ENCODE measurements around the gene GLB1L. TPM values are rescaled to one million over a fixed set of nuclear protein-coding genes. Genes with fewer than 3 reads are reported as not detected.

GLB1L gene
- total RNA-seq (2012; rRNA removed), result 6.6 and 11.4 TPM in 2 replicates

- Histone ChIP-seq H3K27me3 (ENCODE audit: control insufficient read depth, insufficient read depth, low read length) (no peaks in the 10 kb centered on the region), H3K4me3 (ENCODE audit: low read length) (peak within 1 kb of the TSS; percentile 92), H3K9ac (ENCODE audit: low read depth, low read length) (peak within 1 kb of the TSS; percentile 99), H3K9me3 (replicated peaks; ENCODE audit: low read length) (no peaks in the 10 kb centered on the region), H3K36me3 (ENCODE audit: insufficient read depth, low read length) (peaks cover 18% of the 10 kb centered on the region), H3K4me2 (ENCODE audit: low read length) (peak within 1 kb of the TSS; percentile 93), H3K4me1 (ENCODE audit: control insufficient read depth, insufficient read depth, low read length) (peaks cover 43% of the 10 kb centered on the region)
These were observed at the start of gene GLB1L, which contains the start of gene STK16 for GRCh38 chr2:219245148-219245898. Gene GLB1L, minus strand, starts transcription at chr2:219245444. Its CDS starts 1,871 bp downstream, at chr2:219243573. Gene STK16, plus strand, starts transcription at chr2:219245479. Its CDS starts 521 bp downstream, at chr2:219246000.

DNA sequence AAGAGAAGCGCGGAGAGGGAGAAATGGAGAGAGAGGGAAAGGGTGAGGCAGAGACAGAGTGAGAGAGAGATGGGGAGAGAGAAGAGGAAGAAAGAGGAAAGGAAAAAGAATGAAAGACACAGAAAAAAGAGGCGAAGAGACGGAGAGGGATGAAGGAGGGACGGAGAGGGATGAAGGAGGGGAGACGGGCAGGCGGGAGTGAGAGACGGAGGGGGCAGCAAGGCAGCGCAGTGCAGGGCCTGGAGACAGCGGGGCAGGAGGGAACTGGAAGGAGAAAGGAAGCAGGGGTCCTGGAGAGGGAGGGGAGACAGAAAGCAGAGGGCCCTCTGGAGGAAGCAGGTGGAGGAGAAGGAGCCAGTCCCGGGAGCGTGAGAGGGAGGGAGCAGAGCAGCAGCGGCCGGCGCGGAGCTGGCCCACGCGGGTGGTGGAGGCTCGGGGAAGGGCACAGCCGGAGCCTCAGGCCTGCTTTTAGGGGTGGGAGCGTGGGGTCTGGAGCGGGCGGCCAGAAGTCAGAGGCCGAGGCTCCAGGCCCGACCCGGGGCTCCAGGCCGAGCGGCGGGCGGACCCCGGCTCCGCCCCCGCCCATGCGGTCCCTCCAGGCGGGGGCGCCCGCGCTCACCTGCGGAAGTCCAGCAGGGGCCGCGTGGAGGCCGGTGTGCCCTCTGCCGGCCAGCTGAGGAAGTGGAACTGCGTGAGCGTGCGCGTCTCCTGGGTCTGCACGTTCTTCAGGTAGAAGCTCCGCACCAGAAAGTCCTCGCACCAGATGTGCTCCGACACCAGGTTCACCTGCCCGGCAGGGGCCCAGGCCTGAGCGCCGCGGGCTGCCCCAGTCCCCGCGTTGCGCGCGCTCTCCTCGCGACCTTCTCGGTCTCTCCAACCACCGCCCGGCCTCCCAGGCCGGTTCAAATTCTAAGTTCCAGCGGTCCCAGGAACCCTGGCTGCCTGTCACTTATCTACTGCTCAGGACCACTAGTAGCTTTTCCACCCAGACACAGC, 49.4 kb upstream of the GLB1L start:
- peaks cover 8% of the 10 kb centered on the region for H3K27me3 ChIP-seq (ENCODE audit: control insufficient read depth, insufficient read depth, low read length)
- H3K4me2 ChIP-seq (ENCODE audit: low read length), result peak overlapping the region; percentile 96
- H3K4me1 ChIP-seq (ENCODE audit: control insufficient read depth, insufficient read depth, low read length), result peaks cover 14% of the 10 kb centered on the region
- H3K9ac ChIP-seq (ENCODE audit: low read depth, low read length), result peak overlapping the region; percentile 74
- H3K9me3 ChIP-seq (replicated peaks; ENCODE audit: low read length), result no peaks in the 10 kb centered on the region
- H3K36me3 ChIP-seq (ENCODE audit: insufficient read depth, low read length), result no peaks in the 10 kb centered on the region
- peak overlapping the region; percentile 77 for H3K4me3 ChIP-seq (ENCODE audit: low read length)

- Histone ChIP-seq H3K9ac (ENCODE audit: low read depth, low read length) (no peak overlapping the region), H3K4me2 (ENCODE audit: low read length) (no peak overlapping the region), H3K9me3 (replicated peaks; ENCODE audit: low read length) (no peaks in the 10 kb centered on the region), H3K4me3 (ENCODE audit: low read length) (no peak overlapping the region), H3K36me3 (ENCODE audit: insufficient read depth, low read length) (no peaks in the 10 kb centered on the region), H3K4me1 (ENCODE audit: control insufficient read depth, insufficient read depth, low read length) (peaks cover 22% of the 10 kb centered on the region), H3K27me3 (ENCODE audit: control insufficient read depth, insufficient read depth, low read length) (peaks cover under 1% of the 10 kb centered on the region)
These were observed 48.5 kb upstream of the GLB1L start for GRCh38 chr2:219293736-219294231.

DNA sequence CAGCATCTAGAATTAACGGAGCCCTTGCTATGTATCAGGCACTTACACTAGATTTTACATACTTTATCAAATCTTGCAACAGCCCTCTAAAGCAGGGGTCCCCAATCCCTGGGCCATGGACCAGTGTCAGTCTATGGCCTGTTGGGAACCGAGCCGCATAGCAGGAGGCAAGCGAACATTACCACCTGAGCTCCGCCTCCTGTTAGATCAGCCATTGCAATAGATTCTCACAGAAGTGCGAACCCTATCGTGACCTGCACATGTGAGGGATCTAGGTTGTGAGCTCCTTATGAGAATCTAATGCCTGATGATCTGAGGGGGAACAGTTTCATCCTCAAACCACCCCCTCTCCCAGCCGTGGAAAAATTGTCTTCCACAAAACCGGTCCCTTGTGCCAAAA, 47.4 kb upstream of the GLB1L start:
- no peaks in the 10 kb centered on the region for H3K9me3 ChIP-seq (replicated peaks; ENCODE audit: low read length)
- H3K4me1 ChIP-seq (ENCODE audit: control insufficient read depth, insufficient read depth, low read length), result peaks cover 22% of the 10 kb centered on the region
- H3K4me3 ChIP-seq (ENCODE audit: low read length), result no peak overlapping the region
- H3K4me2 ChIP-seq (ENCODE audit: low read length), result no peak overlapping the region
- H3K36me3 ChIP-seq (ENCODE audit: insufficient read depth, low read length), result no peaks in the 10 kb centered on the region
- no peaks in the 10 kb centered on the region for H3K27me3 ChIP-seq (ENCODE audit: control insufficient read depth, insufficient read depth, low read length)
- no peak overlapping the region for H3K9ac ChIP-seq (ENCODE audit: low read depth, low read length)

GRCh38 chr2:219291910-219292490, 46.8 kb upstream of the GLB1L start:
- H3K4me1 ChIP-seq (ENCODE audit: control insufficient read depth, insufficient read depth, low read length), result peaks cover 23% of the 10 kb centered on the region
- no peak overlapping the region for H3K4me3 ChIP-seq (ENCODE audit: low read length)
- no peaks in the 10 kb centered on the region for H3K36me3 ChIP-seq (ENCODE audit: insufficient read depth, low read length)
- no peaks in the 10 kb centered on the region for H3K9me3 ChIP-seq (replicated peaks; ENCODE audit: low read length)
- H3K9ac ChIP-seq (ENCODE audit: low read depth, low read length), result no peak overlapping the region
- H3K27me3 ChIP-seq (ENCODE audit: control insufficient read depth, insufficient read depth, low read length), result no peaks in the 10 kb centered on the region
- no peak overlapping the region for H3K4me2 ChIP-seq (ENCODE audit: low read length)

GRCh38 chr2:219291394-219291793, 46.1 kb upstream of the GLB1L start:
- Histone ChIP-seq H3K4me1 (ENCODE audit: control insufficient read depth, insufficient read depth, low read length) (peaks cover 29% of the 10 kb centered on the region), H3K9ac (ENCODE audit: low read depth, low read length) (no peak overlapping the region), H3K27me3 (ENCODE audit: control insufficient read depth, insufficient read depth, low read length) (no peaks in the 10 kb centered on the region)

GRCh38 chr2:219290381-219291171, 45.3 kb upstream of the GLB1L start:
- H3K4me2 ChIP-seq (ENCODE audit: low read length), result no peak overlapping the region
- H3K36me3 ChIP-seq (ENCODE audit: insufficient read depth, low read length), result no peaks in the 10 kb centered on the region

More at GRCh38 chr2:219291394-219291793, 46.1 kb upstream of the GLB1L start:
- Histone ChIP-seq H3K9me3 (replicated peaks; ENCODE audit: low read length) (no peaks in the 10 kb centered on the region), H3K4me2 (ENCODE audit: low read length) (no peak overlapping the region), H3K4me3 (ENCODE audit: low read length) (no peak overlapping the region), H3K36me3 (ENCODE audit: insufficient read depth, low read length) (no peaks in the 10 kb centered on the region)

GRCh38 chr2:219289537-219290361, 44.5 kb upstream of the GLB1L start:
- peaks cover 41% of the 10 kb centered on the region for H3K4me1 ChIP-seq (ENCODE audit: control insufficient read depth, insufficient read depth, low read length)
- peaks cover under 1% of the 10 kb centered on the region for H3K36me3 ChIP-seq (ENCODE audit: insufficient read depth, low read length)
- no peaks in the 10 kb centered on the region for H3K27me3 ChIP-seq (ENCODE audit: control insufficient read depth, insufficient read depth, low read length)
- no peak overlapping the region for H3K4me3 ChIP-seq (ENCODE audit: low read length)
- peak overlapping the region; percentile 52 for H3K4me2 ChIP-seq (ENCODE audit: low read length)
- H3K9ac ChIP-seq (ENCODE audit: low read depth, low read length), result no peak overlapping the region
- H3K9me3 ChIP-seq (replicated peaks; ENCODE audit: low read length), result no peaks in the 10 kb centered on the region

More at GRCh38 chr2:219290381-219291171, 45.3 kb upstream of the GLB1L start:
- Histone ChIP-seq H3K27me3 (ENCODE audit: control insufficient read depth, insufficient read depth, low read length) (no peaks in the 10 kb centered on the region), H3K4me3 (ENCODE audit: low read length) (no peak overlapping the region), H3K9ac (ENCODE audit: low read depth, low read length) (no peak overlapping the region), H3K9me3 (replicated peaks; ENCODE audit: low read length) (no peaks in the 10 kb centered on the region), H3K4me1 (ENCODE audit: control insufficient read depth, insufficient read depth, low read length) (peaks cover 36% of the 10 kb centered on the region)

- H3K9ac ChIP-seq (ENCODE audit: low read depth, low read length), result no peak overlapping the region
- H3K4me3 ChIP-seq (ENCODE audit: low read length), result no peak overlapping the region
- H3K36me3 ChIP-seq (ENCODE audit: insufficient read depth, low read length), result peaks cover 6% of the 10 kb centered on the region
- peaks cover 37% of the 10 kb centered on the region for H3K4me1 ChIP-seq (ENCODE audit: control insufficient read depth, insufficient read depth, low read length)
- H3K4me2 ChIP-seq (ENCODE audit: low read length), result peak overlapping the region; percentile 52
- no peaks in the 10 kb centered on the region for H3K9me3 ChIP-seq (replicated peaks; ENCODE audit: low read length)
- no peaks in the 10 kb centered on the region for H3K27me3 ChIP-seq (ENCODE audit: control insufficient read depth, insufficient read depth, low read length)
These were observed 43.9 kb upstream of the GLB1L start for GRCh38 chr2:219289195-219289536.
